ENCODE results near the gene GGTLC3.
"Not testable (repeated sequence)": the region's sequence is repeated elsewhere in the genome, so short reads cannot be mapped to it uniquely, and the experiment has no call there.

DNA sequence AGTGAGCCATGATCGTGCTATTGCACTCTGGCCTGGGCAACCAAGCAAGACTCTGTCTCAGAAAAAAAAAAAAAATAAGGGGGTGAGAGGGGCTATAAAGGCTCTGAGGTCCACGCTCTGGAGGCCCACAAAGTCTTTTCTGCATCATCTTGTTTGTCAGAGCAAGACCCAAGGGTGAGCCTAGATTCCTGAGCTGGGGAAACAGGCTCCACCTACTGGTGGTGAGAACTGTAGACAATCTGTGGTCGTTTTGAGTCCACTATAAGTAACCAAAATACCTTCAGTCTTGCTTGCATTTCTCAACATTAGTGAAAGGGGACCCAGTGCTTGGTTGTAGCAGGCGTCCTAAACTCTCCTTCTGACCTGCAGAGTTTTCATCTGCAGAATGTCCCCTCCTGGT lies 5.4 kb upstream of the GGTLC3 start:
- not testable (repeated sequence) for TF ChIP-seq CTCF (IDR thresholded peaks at IDR 0.05; ENCODE audit: low read length); EZH2 (IDR thresholded peaks at IDR 0.05; ENCODE audit: borderline replicate concordance, low read length)
